CD4-positive, alpha-beta T cell treated with Interleukin-17A for 1 hour (primary cell): ENCODE results near the gene SNN.

Experiments
- DNase-seq: peaks from one replicate; pipeline ENCODE4 v3.0.0-alpha.2; 2020

Gene SNN

DNA sequence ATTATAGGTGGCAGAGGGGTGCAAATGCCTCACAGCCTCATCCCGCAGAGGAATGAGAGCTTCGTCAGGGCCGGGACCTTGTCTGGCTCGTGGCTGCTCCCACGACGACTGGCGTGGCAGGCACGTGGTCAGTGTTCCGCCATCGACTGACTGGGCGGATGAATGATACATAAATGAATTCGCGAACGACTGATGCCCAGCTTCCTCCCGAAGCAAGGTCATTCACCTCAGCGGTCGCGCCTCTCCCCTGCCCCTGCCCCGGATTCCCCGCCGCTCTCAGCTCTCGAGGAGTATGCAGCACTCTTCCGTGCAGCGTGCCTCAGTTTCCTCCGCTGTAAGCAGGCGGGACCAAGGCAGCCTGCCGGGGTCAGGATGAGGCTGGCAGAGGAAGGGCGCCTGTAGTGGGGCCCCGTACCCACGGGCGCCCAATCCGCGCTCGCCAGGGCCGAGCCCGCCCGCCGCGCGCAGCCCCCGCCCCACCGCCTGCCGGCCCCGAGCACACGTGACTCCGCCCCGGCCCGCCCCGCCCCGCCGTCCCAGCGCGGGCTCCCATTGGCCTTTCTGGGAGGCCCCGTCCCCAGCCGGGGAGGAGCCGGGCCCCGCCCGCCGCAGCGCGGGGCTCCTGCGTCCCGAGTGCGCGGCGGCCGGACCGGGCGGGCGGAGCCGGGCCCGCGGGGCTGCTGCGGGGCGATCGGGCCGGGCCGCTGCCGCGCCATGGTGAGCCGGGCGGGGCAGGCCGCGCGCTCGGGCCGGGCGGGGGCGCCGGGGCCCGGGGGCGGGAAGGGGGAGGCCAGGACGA lies at the start of gene SNN:
Gene SNN, plus strand, starts transcription at position 632 of the 799 bp plus-strand sequence. CDS start 7,605 bp downstream, outside the sequence.
- DNase-seq, result peak; percentile 86

DNA sequence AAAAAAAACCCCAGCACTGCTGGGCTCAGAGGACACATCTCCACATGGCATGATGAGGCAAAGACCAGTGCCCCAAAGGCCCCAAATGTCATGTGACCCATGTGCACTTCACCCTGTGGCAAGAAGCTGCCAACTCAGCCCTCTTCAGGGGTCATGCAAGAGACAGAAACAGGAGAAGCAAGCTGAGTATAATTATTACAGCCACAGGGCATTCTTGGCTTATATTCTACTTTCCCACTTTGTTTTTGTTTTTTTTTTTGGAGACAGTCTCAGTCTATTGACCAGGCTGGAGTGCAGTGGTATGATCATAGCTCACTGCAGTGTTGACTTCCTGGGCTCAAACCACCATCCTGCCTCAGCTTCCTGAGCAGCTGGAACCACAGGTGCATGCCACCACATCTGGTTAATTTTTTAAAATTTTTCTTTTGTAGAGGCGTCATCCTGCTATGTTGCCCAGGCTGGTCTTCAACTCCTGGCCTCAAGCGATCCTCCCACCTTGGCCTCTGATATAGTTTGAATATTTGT lies 48.9 kb upstream of the SNN start:
- DNase-seq, result peak; percentile 61

GRCh38 chr16:11620243-11621003 lies 47.8 kb upstream of the SNN start:
- DNase-seq, result no peak

- peak; percentile 16 for DNase-seq
These were observed 46.7 kb upstream of the SNN start for GRCh38 chr16:11621539-11621919.

- DNase-seq, result peak; percentile 69
These were observed 46.2 kb upstream of the SNN start for GRCh38 chr16:11621920-11622651.

GRCh38 chr16:11624205-11624604 lies 44.0 kb upstream of the SNN start:
- no peak for DNase-seq

DNA sequence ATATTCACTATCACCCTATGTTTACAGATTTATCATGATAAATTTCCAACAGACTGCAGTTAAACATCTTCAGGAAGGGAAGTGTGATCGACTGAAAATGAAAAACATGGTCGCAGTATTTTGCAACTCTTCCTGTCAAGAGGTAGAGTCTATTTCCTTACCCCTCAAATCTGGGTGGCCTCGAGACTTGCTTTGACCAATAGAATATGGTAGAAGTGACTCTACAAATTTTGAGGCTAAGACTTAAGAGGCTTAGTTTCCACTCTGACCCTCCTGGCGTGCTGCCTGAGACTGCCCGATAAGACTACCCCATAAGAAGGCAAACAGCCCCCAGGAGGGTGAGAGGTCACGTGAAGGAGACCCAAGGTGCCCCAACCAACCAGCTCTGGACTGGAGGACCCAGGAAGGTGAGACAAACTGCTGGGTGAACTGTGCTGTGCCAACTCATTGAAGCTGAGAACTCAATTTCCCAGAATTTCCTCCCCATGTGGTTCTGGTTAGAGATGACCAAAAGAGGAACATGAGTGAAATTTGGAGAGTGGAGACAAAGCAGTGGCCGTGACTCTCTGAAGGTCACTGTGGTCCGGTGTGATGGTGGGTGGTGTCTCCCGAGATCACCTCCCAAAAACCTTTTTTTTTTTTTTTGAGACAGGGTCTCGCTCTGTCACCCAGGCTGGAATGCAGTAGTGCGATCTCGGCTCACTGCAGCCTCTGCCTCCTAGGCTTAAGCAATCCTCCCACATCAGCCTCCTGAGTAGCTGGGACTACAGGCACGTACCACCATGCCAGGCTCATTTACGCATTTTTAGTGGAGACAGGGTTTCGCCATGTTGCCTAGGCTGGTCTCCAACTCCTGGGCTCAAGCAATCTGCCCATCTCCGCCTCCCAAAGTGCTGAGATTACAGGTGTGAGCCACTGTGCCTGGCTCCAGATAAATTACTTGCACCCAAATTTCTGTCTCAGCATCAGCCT lies 43.3 kb upstream of the SNN start:
- DNase-seq, result no peak

- DNase-seq, result no peak
These were observed 42.5 kb upstream of the SNN start for GRCh38 chr16:11625769-11626168.

GRCh38 chr16:11626657-11627291 lies 41.5 kb upstream of the SNN start:
- DNase-seq, result no peak

DNA sequence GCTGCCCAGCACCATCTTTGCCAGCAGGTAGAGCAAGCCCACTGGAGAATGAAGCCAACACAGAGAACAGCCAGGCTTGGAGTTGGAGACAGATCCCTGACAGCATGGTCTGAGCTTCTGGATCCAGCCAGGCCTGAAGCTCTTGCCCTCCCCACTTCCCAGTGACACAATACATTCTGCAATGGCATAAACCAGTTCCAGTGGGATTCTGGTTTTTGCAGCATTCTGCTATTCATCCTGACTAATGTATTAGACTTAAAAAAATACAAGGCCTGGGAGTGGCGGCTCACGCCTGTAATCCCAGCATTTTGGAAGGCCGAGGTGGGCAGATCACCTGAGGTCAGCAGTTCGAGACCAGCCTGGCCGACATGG lies 41.0 kb upstream of the SNN start:
- no peak for DNase-seq

DNA sequence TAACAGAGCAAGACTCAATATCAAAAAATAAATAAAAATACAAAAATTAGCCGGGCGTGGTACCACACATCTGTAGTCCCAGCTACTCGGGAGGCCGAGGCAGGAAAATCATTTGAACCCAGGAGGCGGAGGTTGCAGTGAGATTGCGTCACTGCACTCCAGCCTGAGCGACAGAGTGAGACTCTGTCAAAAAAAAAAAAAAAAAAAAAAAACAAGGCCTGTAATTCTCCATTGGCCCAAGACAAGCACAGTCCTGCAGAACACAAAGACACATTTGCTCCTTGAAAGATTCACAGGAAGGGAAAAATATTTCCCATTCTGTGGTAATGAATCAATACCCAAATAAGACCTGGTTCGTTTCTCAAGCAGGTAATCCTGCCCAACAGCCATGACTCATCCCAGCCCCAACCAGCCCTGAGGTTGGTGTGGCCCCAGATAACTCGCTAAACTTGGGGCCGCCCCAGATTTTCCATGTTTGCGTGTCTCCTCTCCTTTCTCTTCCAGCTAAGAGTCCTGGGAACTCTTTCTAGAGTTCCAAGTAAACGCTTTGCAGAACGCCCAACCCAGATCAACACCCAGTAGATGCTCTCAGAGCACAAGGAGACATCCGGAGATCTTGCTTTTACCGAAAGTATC lies 40.3 kb upstream of the SNN start:
- no peak for DNase-seq

DNA sequence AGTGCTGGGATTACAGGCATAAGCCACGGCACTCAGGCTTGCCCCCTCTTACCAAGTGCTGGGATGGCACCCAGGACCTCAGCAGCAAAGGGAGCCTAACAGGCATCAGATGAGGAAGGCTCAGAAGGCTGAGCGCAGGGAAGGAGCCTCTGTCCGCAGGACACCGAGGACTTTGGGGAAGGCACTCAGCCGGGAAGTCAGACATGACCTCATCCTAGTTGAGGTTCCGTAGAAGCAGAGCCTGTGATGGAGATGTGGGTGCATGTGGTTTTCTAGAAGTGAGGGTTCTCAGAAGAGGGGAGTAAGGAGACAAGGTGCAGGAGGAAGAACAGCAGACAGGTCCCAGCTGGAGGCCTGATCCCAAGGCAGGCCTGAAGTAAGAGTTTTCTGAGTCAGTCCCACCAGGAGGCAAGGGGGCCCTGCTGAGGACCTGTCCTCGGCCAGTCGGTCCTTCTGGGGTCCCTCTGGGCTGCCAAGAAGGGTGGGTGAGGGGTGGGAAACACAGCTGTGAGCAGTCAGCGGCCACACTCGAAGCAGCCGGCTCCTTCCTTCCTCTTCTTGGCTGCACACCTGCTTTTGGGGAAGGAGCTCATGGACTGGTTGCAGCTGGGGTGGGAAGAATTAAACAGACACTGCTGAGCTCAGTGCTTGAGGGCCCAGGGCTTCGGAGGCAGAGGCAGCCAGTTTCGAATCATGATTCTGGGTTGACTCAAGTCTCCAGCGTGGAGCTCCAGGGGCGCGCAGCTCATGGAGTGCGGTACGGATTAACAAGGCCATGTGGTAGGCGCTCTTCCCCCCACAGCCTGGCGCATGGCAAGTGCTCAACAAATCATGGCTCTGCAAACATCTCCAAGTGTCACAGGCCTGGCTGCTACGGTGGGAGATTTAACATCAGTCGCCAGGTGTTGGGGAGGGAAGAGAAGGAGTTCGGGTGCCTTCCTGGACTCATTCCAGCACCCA lies 38.9 kb upstream of the SNN start:
- DNase-seq, result peak; percentile 13

DNA sequence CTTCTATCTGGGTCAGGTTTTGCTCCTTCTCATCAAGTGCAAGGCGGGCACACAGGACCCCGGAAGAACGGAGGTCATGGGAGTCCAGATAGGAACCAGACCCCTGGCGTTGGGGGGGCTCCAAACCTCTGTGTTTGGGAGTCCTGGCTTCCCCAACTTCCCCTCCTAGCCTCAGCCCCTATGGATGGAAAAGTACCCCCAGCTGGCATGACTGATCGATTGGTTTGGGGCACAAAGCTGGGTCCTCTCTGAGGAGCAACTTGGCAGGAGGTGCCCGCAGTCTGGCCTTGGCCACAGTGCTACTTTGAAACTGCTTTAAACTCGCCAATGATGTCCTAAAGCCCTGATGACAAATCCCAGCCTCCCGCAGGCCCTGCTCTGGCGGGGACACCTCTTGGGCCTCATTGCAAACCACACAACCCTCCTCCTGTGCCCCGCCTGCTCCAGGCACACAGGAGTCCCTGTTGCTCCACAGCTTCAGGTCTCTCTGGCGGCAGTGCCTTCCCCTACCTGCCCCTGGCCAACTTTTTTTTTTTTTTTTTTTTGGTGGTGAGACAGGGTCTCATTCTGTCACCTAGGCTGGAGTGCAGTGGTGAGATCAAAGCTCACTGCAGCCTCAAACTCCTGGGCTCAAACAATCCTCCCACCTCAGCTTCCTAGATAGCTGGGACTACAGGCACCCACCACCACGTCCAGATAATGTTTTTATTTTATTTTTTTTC lies 38.0 kb upstream of the SNN start:
- no peak for DNase-seq

- no peak for DNase-seq
These were observed 37.5 kb upstream of the SNN start for GRCh38 chr16:11630768-11631056.

- DNase-seq, result no peak
These were observed 37.0 kb upstream of the SNN start for GRCh38 chr16:11631214-11631613.

- no peak for DNase-seq
These were observed 35.8 kb upstream of the SNN start for GRCh38 chr16:11632455-11632939.

GRCh38 chr16:11633113-11633512 lies 35.1 kb upstream of the SNN start:
- DNase-seq, result no peak

GRCh38 chr16:11634312-11634711 lies 33.9 kb upstream of the SNN start:
- no peak for DNase-seq

DNA sequence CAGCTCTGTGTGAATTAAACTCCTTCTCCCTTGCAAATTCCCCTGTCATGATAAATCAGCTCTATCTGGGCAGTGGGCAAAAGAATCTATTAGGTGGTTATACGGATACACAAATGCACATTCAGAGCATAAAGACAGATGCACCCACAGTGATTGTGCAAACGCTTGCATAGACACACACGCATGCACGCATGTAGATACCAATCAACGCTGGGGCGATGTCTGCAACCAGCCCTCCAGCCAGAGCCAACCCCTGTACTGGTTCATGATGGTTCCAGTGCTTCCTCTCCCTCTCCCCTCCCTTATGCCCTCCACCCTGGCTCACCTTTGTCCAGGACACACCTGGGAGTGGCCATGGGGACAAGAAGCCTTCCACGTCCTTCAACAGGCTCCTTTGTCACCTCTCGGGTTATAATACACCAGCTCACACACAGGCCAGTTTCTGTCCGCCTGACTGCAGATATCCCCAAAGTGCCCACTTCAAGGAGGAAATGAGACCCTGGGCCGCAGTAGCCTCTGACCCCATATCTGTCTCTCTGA lies 33.1 kb upstream of the SNN start:
- DNase-seq, result no peak
